GM19043 (cell line): ENCODE results near the gene ZAR1.

Experiments
- ATAC-seq: cut with Tn5 transposase; IDR thresholded peaks from one replicate; pipeline ENCODE4 v1.9.1; 2021; ENCODE audit warnings: low read depth; ENCODE audit not compliant: unreplicated experiment

ZAR1 gene

DNA sequence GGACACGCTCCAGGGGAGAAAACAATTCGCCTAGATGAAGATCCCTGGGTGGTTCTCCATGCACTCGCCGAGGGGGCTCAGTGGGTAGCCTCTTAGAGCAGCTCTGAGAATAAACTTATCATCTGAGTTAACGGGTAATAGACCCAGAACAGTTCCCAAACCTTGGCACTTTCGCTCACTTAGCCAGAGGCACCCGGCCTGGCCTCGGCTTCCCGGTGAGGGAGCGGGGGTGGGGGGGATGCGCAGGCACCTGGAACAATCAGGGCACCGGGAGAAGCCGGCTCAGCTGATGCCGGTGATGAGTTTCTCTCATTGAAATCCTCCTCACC, 405 bp upstream of the ZAR1 start:
- no peak for ATAC-seq

DNA sequence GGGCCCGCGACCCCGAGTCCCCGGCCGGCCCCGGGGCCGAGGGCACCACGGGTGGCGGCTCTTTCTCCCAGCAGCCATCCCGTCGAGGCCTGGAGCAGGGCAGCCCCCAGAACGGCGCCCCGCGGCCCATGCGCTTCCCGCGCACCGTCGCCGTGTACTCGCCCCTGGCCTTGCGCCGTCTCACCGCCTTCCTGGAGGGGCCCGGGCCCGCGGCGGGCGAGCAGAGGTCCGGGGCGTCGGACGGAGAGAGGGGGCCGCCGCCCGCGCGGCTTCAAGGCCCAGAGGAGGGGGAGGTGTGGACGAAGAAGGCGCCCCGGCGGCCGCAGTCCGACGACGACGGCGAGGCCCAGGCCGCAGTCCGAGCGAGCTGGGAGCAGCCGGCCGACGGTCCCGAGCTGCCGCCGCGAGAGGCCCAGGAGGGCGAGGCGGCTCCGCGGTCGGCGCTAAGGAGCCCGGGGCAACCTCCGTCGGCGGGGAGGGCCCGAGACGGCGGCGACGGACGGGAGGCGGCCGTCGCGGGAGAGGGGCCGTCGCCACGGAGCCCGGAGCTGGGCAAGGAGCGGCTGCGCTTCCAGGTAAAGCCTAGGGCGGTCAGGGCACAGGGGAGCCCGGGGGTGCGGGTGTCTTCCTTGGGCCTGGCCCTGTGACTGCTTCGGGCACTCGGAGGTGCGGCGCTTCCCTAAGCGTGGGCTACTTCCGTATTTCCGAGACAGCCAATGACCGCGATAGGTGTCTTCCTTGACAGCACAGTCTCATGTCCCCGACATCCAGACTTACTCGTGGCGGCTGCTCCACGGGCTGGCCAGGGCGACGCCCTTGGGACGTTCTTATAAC, 845 bp downstream of the ZAR1 start:
- no peak for ATAC-seq

DNA sequence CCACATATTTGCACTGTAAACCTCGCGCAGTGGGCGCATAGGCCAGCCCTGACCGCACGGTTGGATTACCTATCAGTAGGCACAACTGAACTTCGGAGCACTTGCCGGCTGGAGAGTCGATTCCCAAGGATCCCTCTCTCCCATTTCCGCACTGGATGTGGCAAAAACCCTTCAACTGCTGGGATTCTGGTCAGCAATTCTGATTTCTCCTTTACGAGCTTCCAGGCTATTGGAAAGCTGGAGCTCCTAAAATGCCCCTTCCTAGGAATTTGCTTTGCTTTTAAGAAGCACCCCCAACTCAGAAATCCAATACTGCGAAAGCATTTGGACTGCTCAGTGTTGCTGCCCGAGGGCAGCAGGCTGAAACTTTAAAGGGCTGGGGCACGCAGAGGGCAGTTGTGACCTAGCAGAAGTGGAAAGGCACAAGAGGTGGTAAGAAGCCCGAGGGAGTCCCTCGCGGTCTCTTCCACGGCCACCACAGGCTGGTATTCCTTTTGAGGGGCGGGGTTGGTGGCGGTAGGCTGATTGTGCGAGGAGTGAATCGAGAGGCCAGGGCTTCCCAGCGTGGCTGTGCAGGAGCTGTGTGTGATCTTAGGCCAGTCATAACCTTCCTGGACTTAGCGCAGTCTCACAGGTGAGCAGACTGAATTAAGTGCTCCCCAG, 1.6 kb downstream of the ZAR1 start:
- no peak for ATAC-seq

GRCh38 chr4:48493452-48494100, 3.5 kb downstream of the ZAR1 start:
- no peak for ATAC-seq

DNA sequence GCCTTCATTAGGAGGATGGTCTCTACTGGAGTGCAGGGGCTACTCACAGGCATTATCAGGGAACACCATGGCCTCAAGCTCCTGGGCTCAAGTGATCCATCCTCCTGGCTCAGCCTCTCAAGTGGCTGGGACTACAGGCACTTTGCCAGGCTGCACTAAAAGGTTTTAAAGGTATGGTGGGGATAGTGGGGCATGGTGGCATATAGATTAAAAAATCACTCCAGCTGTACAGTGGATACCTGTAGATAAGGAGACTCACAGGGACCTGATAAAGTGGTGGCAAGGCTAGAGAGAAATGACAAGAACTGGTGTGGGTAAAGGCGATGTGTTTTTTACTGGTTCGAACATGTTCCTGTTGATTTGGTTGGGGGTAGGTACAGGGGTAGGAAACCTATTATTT, 5.9 kb downstream of the ZAR1 start:
- ATAC-seq, result no peak

DNA sequence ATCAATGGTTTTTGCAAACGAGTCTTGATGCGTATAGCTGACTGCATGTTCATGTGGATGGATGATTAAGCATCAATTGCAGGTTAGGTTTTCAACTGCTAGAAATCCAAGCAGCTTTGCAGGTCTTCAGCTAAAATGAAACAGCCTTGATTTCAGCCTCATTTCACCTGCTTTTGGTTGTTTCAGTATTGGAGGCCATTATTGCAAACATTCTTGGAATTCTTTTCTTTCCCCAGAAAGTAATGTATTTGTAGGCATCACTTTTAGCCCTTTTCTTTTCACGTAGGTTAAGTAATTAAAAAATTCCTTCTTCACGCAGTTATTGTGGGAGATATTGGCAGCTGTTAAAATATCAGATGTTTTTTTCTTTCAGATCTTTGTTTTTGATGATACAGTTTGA, 8.8 kb downstream of the ZAR1 start:
- ATAC-seq, result no peak

GRCh38 chr4:48499551-48500066, 9.6 kb downstream of the ZAR1 start:
- ATAC-seq, result peak; percentile 81

DNA sequence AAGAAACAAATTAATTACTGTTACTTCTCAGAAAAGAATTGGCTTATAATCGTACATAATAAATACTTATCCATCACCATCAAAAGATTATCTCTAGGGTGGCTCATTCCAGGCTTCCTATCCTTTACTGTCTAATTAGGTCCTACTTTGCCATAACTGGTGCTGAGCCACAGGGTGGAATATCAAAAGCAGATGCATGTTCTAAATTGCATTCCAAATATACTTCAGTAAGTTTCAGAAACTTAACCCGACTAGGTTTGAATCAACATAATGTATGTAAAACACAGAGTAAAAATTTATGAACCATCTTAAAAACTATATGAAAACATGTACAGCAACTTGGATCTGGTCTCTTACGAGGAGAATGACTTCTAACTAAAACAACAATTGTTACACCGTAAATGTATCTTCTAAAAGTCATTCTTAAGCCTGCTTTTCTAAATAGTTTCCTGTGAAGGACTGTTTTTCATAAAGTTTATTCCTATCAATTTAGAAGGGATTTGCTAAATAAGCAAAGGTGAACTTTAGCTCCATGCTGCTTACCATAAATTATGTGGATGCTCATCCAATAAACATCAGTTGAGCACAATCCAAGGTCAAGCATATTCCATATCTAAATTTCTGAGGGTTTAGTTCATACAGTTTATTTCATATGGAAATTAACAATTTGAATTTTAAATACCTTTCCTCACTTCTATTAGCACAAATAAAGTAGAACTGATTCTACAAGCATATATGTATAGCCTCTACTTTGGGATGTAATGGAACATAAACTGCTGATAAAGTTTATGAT, 13.4 kb downstream of the ZAR1 start:
- ATAC-seq, result no peak

DNA sequence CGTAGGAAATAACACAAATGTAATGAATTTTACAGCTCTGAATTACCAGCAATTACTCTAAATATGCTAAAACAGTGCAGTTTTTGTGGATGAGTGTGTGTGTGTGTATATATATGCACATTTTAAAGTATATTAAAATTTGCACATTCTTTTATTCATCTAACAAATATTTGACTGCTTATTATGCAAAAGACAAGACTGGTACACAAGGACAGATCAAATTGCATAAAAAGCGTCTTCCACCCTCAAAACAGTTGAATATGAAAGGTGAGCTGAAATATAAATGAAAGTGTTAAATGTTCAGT, 13.9 kb downstream of the ZAR1 start:
- ATAC-seq, result no peak

- no peak for ATAC-seq
Measured at GRCh38 chr4:48504352-48504751, 14.3 kb downstream of the ZAR1 start.

GRCh38 chr4:48506716-48507115, 16.7 kb downstream of the ZAR1 start:
- no peak for ATAC-seq

DNA sequence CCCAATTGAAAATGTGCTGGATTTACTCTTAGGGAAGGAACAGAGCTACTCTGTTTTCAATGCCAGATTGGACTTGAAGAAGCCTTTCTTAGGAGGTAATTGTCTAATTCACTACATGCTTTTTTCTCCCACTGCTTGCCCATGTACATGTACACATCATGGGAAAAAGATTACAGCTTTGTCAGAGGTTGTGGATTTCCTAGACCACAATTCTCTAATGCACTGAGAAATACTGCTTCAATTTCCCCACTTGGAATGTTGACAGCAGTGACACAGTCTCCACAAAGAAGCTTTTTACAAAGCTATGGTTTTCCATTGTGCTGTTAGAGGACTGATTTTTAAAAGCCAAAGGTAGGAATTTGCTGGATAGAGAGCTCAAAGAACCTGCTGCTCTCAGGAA, 19.5 kb downstream of the ZAR1 start:
- no peak for ATAC-seq

GRCh38 chr4:48518143-48518542, 28.1 kb downstream of the ZAR1 start:
- ATAC-seq, result no peak

DNA sequence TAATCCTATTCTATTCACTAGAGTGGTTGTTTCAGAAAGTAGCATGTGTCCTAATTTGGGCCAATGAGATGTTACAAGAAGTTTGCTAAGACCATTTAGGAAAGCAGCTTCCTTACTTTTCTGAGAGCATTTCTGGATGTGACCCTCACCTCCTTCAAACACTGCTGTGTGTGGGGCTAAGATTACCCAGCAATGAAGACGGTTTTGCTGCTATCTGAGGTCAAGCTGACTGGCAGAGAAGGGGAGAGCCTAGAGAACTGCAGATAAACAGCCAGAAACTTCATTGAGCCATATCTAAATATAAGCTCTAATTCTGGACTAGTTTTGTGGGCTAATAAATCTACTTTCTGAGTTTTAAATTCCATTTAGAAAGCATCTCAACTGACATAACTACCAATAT, 36.4 kb downstream of the ZAR1 start:
- no peak for ATAC-seq

DNA sequence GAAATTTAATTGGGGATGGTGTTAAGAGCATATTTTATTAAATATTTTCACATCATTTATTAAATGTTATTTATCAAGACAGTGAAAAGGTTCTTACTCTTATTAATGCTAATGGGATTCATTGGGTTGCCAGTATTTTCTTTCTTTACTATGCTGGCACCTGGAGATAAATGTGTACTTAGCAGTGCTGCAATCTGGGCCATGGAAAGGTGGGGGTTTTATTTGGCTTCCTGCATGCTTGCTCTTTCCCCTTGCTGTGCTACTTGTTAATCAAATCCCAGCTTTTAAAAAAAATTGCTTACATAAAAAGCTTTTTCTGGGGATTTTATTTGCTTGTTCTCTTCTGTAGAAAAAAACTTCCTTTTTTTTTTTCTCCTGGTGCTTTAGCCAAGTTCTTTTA, 48.3 kb downstream of the ZAR1 start:
- ATAC-seq, result no peak

DNA sequence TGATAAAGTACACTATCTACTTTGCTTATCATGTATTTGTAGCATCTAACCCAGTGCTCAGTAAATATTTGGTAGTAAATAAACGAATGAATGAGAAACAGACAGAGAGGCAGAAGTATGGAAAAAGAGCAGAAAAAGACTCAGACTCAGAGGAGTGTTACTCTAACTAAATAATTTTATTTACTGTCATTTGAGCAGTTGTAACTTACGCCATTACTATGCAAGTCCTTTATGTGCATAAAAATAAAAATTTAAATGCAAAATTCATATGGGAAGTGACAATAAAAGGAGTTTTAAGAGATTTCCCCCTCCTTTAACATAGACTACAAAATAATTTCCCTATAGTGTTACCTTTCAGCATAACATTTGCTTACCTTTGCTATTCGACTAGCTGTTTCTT, 49.5 kb downstream of the ZAR1 start:
- no peak for ATAC-seq

GRCh38 chr4:48542888-48543287, 52.8 kb downstream of the ZAR1 start:
- ATAC-seq, result no peak

DNA sequence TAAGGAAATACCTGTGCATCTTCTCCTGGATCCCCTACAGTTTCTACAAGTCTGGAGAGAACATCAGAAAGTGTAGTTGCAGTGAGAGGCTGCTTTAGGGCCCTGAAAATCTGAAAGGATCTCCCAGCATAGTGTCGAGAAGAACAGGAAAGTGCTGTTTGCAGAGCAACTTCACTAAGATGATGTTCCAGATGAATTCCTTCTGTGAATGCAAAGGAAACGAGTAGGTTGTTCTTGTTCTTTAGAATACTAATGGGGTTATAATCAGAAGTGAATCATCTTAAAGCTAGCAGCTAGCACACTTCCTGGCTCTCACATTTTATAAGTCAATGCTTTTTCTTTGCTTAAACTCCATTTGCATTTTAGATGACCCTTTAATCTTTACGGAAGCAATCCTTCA, 53.7 kb downstream of the ZAR1 start:
- no peak for ATAC-seq
